ENCODE measurements around the gene NRXN3. TPM values are rescaled to one million over a fixed set of nuclear protein-coding genes. Genes with fewer than 3 reads are reported as not detected.

The NRXN3 gene
- total RNA-seq, 1 donor from 2014 or later = 5.9 TPM

- H3F3A ChIP-seq (ENCODE audit: low read depth) = no peaks in the 10 kb centered on the region
- no peaks in the 10 kb centered on the region for H4K20me1 ChIP-seq (ENCODE audit: low read depth)
- H3K4me2 ChIP-seq = no peak overlapping the region
- Mint-ChIP-seq H3K27me3 (ENCODE audit: insufficient read depth, low read depth) (no peaks in the 10 kb centered on the region), H3K4me1 (no peaks in the 10 kb centered on the region), H3K9me3 (no peaks in the 10 kb centered on the region), H3K4me3 (no peak overlapping the region), H3K36me3 (no peaks in the 10 kb centered on the region), H3K27ac (no peak overlapping the region)
- DNase-seq (ENCODE audit: low spot score) = no peak
- H3K36me3 ChIP-seq = no peaks in the 10 kb centered on the region
- H3K4me3 ChIP-seq = no peak overlapping the region
- no peak overlapping the region for H3K9ac ChIP-seq
- no peak overlapping the region for H3K27ac ChIP-seq
- TF ChIP-seq EZH2 (IDR thresholded peaks at IDR 0.05) (no peak), EZH2phosphoT487 (IDR thresholded peaks at IDR 0.05) (no peak), CTCF (IDR thresholded peaks at IDR 0.05) (no peak)
- no peak overlapping the region for H2AFZ ChIP-seq (replicated peaks)
- H3K9me3 ChIP-seq (ENCODE audit: low read depth) = no peaks in the 10 kb centered on the region
- H3K4me1 ChIP-seq = peaks cover 17% of the 10 kb centered on the region
- H3K79me2 ChIP-seq (ENCODE audit: low read depth) = no peaks in the 10 kb centered on the region
- H3K27me3 ChIP-seq = no peaks in the 10 kb centered on the region
Observed at GRCh38 chr14:78762331-78762730, 592.2 kb downstream of the NRXN3 start.

GRCh38 chr14:78763746-78764145 lies 593.6 kb downstream of the NRXN3 start:
- Histone ChIP-seq H3K36me3 (no peaks in the 10 kb centered on the region), H2AFZ (replicated peaks) (no peak overlapping the region), H3K27ac (no peak overlapping the region), H3K79me2 (ENCODE audit: low read depth) (no peaks in the 10 kb centered on the region), H3K4me2 (no peak overlapping the region), H3K9ac (no peak overlapping the region), H3F3A (ENCODE audit: low read depth) (no peaks in the 10 kb centered on the region), H4K20me1 (ENCODE audit: low read depth) (no peaks in the 10 kb centered on the region), H3K27me3 (no peaks in the 10 kb centered on the region), H3K4me1 (peaks cover 17% of the 10 kb centered on the region), H3K4me3 (no peak overlapping the region), H3K9me3 (ENCODE audit: low read depth) (no peaks in the 10 kb centered on the region)
- Mint-ChIP-seq H3K27ac (no peak overlapping the region), H3K4me1 (no peaks in the 10 kb centered on the region), H3K4me3 (no peak overlapping the region), H3K9me3 (no peaks in the 10 kb centered on the region), H3K27me3 (ENCODE audit: insufficient read depth, low read depth) (no peaks in the 10 kb centered on the region), H3K36me3 (no peaks in the 10 kb centered on the region)
- TF ChIP-seq EZH2phosphoT487 (IDR thresholded peaks at IDR 0.05) = no peak
- no peak for TF ChIP-seq CTCF (IDR thresholded peaks at IDR 0.05)
- no peak for TF ChIP-seq EZH2 (IDR thresholded peaks at IDR 0.05)
- DNase-seq (ENCODE audit: low spot score) = no peak

GRCh38 chr14:78764240-78764639 lies 594.1 kb downstream of the NRXN3 start:
- Mint-ChIP-seq H3K9me3 (no peaks in the 10 kb centered on the region), H3K27ac (no peak overlapping the region), H3K27me3 (ENCODE audit: insufficient read depth, low read depth) (no peaks in the 10 kb centered on the region), H3K36me3 (no peaks in the 10 kb centered on the region), H3K4me1 (no peaks in the 10 kb centered on the region), H3K4me3 (no peak overlapping the region)
- H3K36me3 ChIP-seq = no peaks in the 10 kb centered on the region
- no peak overlapping the region for H3K4me2 ChIP-seq
- no peak overlapping the region for H3K4me3 ChIP-seq
- H2AFZ ChIP-seq (replicated peaks) = no peak overlapping the region
- TF ChIP-seq EZH2 (IDR thresholded peaks at IDR 0.05) (no peak), CTCF (IDR thresholded peaks at IDR 0.05) (no peak), EZH2phosphoT487 (IDR thresholded peaks at IDR 0.05) (no peak)
- no peak overlapping the region for H3K9ac ChIP-seq
- no peaks in the 10 kb centered on the region for H3K27me3 ChIP-seq
- DNase-seq (ENCODE audit: low spot score) = no peak
- no peaks in the 10 kb centered on the region for H3K9me3 ChIP-seq (ENCODE audit: low read depth)
- peaks cover 17% of the 10 kb centered on the region for H3K4me1 ChIP-seq
- no peaks in the 10 kb centered on the region for H3K79me2 ChIP-seq (ENCODE audit: low read depth)
- no peak overlapping the region for H3K27ac ChIP-seq
- H4K20me1 ChIP-seq (ENCODE audit: low read depth) = no peaks in the 10 kb centered on the region
- no peaks in the 10 kb centered on the region for H3F3A ChIP-seq (ENCODE audit: low read depth)
